HG02840 (cell line): Measurements from ENCODE around the gene SOX12.
"Not testable (repeated sequence)": the region's sequence is repeated elsewhere in the genome, so short reads cannot be mapped to it uniquely, and the experiment has no call there.

ENCODE experiments used
- ATAC-seq: cut with Tn5 transposase; IDR thresholded peaks from one replicate; pipeline ENCODE4 v1.9.1; 2021; ENCODE audit warnings: mild to moderate bottlenecking, moderate library complexity, moderate number of reproducible peaks; ENCODE audit not compliant: unreplicated experiment, low FRiP score

SOX12 gene

DNA sequence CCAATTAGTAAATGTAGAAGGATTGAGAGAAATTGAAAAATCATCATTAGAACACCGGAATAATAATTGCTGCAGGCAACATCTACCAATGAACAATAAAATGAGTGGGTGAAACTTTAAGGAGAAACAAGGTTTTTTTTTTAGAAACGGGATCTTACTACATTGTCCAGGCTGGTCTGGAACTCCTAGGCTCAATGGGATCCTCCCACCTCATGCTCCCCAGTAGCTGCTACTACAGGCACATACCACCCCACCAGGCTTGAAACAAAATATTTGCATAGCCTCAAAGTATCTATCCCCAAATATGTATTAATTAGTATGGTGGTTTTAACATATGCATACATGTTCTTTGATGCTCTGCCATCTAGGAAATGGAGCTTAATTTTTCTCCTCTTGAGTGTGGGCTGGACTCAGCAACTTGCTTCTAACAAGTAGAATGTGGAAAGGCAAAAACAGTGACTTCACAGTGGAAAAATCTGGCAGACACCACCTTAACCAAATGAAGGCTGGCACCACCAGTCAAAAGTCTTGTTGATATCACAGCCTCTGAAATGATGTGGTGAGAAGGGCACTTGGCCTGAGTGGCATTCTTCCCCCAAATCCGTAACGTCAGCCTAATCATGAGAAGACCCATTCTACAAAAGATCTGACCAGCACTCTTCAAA lies 33.7 kb downstream of the SOX12 start:
- no peak for ATAC-seq

DNA sequence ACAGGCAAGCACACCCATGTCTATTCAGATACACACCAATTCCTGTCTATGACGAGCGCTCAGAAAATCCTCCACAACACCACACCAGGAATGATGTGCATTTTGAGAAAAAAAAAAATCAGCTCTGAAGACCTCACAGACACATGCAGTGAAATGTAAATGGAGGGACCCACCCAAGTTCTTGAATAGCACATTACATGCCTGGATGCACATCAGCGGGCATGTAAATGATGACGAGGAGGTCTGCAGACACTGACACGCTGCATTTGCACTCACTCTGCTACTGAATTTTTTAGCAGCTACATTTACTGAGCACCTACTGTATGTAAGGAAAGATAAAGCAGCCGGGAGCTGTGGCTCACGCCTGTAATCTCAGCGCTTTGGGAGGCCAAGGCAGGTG lies 36.2 kb downstream of the SOX12 start:
- no peak for ATAC-seq

DNA sequence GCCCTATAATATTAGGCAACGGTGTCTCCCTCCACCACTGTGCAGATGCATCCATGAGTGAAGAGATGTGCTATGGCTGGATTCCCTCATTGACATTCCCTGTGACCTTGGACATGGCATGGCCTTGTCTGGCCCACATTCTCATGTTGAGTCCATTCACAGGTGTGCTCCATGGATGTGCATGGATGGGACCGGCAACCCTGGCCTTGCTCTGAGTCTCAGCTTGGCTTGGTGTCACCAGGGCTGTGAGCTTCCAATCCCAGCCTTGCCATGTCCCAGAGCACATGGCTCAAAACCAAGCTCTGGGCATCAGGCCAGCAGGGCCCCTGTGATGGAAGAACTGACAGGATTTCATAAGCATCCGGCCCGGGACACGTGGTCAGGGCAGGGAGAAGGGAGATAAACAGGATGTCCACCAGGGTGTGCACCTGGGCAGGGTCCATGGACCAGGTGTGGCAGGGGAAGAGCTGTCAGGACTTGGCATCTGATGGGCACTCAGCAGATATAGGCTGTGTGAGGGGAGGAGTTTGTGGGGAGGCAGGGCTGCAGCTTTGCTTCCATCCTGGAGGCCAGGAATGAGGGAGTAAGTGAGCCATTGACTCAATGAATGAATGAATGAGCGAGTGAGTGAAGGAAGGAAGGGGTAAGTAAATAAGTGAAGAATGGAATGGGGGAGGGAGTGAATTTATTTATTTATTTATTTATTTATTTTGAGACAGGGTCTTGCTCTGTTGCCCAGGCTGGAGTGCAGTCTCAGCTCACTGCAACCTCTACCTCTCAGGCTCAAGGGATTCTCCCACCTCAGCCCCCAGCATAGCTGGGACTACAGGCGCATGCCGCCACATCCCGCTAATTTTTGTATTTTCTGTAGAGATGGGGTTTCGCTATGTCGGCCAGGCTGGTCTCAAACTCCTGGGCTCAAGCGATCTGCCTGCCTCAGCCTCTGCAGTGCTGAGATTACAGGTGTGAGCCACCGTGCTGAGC lies 37.2 kb downstream of the SOX12 start:
- no peak for ATAC-seq

DNA sequence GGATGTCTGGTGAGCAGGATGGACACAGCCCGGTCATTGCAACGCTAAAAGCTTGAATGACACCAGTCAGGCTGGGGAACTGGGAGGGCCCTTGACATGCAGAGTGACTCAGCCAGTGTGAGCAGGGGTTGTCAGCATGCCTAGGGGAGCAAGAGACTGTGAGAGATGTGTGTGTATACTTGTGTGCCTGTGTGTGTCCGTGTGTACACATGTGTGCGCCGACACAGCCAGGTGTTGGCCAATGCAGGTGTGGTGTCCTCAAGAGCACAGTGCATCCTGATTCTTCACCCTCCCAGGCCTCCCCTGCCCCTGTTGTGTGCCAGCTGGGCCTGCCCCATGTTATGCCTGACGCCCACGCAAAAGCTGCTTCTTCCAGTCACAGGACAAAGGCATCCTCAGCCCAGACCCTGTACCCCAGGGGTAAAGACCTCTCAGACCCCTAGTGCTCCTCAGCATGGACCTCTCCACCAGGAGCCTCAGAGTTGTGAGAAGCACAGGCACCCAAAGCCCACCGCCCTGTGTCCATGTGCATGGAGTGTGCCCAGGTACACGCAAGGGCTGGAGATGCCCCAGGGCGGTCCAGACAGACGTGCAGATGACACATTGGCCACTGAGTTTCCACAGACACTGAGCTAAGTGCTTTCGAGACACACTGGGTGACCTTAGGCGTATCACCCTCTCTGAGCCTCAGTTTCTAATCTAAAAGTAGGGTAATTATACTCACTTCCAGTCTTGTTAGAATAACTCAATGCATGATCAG lies 38.1 kb downstream of the SOX12 start:
- ATAC-seq: no peak

DNA sequence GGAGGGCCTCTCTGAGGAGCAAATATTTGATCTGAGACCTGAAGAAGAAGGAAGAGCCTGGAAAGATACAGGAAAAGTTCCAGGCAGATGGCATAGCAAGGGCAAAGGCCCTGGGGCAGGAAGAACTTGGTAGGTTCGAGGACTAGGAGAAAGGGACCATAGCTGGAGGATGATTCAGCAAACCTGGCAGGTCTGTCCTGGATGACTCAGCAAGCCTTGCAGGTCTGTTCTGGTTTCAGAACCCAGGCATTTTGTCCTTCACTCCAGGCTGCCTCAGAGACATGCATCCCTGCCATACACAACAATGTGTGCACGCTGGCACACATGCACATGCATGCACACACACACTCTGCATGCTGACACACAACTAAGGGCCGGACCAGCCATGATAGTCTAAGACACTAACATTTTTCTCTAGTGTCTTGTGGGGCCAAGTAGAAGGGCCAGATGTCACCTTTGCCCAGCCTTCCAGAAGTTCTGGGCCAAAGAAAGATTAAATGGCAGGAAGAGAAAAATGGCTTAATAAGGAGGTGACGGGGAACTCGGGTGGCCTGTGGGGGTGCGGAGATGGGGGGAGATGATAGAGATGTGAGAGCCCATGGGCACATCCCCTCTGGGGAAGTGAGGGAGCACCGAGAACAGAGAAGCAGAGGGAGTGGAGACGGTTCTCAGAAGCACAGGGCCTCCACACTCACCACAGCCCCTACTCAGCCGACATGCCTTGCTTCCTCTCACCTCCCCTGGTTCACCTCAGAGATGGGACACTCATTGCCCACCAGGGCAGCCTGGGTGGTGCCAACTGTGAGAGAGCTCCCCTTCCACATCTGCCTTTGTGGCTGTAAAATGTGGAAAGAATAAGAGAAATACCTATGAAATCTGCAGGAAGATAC lies 39.8 kb downstream of the SOX12 start:
- ATAC-seq: no peak

DNA sequence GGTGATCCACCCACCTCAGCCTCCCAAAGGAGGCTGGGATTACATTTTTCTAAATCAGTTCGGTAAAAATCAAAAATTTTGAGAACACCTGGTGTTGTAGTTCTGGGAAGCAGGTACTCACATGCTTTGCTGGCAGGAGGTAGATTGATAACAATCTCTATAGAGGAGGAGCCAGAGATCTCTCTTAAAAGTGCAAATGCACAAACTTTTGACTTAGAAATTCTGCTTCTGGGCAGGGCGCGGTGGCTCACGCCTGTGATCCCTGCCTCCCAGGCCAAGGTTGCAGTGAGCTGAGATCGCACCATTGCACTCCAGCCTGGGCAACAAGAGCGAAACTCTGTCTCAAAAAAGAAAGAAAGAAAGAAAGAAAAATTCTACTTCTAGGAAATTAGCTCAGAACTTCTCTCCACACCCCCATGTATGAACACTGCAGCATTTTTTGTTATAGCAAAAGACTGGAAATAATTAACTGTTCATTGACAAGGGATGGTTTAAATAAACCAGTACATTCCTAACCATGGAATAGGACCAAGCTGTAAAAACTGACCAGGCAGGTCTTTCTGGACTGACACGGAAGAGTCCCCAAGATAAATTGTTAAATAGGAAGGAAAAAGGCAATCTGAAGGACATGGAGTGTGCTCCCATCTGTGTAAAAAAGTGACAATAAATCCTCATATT lies 40.8 kb downstream of the SOX12 start:
- ATAC-seq: no peak

DNA sequence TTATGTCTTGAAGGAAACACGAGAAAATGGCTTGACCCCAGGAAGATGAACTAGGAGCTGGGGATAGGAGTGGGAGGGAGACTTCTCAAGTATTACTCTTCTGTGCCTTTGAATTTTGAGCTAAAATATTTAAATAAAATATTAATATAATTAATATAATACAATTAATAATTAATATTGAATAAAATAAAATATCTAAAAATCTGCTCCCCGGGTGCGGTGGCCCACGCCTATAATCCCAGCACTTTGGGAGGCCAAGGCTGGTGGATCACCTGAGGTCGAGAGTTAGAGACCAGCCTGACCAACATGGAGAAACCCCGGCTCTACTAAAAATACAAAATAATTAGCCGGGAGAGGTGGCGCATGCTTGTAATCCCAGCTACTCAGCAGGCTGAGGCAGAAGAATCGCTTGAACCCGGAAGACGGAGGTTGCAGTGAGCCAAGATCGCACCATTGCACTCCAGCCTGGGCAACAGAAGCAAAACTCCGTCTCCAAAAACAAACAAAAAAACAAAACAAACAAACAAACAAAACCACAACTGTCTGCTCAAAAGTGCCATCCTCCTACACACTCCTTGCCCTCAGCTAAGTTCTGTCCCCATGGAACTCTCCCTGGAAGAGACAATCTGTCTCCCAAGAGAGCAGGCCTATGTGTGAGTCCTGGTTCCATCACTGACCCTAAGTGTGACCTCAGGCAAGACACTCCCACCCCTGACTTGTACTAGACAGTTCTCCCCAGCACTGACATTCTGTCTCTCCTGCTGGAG lies 41.5 kb downstream of the SOX12 start:
- ATAC-seq: no peak

DNA sequence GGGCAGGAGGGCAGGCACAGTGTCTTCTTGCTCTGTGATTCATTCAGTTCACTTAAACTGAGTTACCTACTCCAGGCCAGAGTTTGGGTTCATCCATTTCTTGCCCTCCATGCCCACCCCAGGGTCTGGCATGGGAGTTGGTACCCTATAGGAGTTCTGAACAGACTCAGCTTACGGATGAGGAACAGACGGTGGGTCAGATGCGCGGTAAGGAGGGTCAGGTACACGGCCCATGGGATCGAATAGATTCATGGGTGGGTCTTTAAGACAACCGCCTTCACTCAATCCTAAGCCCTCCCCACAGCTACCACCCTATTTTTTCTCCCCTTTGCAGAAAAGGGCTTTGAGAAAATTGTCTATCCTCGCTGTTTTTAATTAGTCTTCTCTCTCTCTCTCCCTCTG lies 42.1 kb downstream of the SOX12 start:
- ATAC-seq: no peak

DNA sequence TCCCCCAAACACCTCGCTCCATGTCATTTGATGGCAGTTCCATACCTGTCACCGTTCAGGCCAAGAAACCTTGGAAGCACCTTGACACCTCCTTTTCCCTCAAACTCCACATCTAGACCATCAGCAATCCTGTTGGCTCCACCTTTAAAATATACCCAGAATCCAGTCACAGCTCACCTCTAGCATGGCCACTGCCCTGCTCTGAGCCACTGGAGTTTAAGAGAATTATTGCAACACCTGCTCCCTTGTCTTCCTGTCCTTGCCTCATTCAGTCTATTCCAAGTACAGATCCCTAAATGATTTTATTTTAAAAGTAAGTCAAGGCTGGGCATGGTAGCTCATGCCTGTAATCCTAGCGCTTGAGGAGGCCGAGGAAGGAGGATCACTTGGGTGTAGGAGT lies 43.6 kb downstream of the SOX12 start:
- ATAC-seq: no peak

DNA sequence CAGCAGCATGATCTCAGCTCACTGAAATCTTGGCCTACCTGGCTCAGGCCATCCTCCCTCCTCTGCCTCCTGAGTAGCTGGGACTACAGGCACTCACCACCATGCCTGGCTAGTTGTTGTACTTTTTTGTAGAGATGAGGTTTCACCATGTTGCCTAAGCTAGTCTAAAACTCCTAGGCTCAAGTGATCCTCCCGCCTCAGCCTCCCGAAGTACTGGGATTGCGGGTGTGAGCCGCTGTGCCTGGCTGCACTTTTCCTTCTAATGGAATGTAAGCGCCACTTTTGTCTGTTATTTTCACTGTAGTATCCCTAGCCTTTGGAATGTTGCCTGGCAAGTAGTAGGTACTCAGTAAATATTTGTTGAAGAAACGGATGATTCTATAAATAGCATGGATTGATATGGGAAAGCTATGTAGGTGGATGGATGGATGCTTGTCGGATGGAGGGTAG lies 44.8 kb downstream of the SOX12 start:
- no peak for ATAC-seq

DNA sequence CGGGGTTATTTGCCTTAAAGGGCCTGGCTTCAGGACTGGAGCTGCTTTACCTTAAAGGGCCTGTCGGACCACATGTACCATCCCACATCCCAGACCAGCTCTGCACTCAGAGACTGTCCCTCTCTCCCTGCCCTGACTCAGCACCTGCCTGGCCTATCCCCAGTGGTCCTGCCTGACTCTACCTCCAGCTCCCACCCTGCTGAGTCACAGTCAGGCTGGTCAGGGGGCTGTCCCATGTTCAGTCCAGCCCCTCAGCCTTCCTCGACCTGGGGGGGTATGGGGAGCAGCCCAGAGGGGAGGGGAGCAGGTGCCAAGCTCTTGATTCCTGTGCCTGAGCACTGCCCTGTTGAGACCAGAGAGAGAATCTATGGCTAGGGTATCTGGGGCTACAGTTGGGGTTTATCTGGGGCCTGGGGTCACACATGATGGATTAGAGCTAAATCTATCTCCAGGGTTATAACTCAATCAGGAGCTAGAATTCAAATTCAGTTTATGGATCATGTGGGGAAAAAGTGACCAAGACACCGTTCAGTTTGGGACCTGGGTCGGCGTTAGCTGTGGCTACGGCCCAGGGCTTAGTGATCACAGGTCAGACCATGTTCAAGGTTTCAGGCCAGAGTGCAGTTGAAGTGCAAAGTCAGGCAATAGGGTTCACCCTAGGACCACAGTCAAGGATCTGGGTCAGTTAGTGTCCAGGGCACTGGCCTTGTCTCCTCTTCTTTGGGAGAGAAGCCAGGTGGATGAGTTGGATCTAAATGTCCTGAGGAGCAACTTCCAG lies 45.8 kb downstream of the SOX12 start:
- ATAC-seq: no peak

DNA sequence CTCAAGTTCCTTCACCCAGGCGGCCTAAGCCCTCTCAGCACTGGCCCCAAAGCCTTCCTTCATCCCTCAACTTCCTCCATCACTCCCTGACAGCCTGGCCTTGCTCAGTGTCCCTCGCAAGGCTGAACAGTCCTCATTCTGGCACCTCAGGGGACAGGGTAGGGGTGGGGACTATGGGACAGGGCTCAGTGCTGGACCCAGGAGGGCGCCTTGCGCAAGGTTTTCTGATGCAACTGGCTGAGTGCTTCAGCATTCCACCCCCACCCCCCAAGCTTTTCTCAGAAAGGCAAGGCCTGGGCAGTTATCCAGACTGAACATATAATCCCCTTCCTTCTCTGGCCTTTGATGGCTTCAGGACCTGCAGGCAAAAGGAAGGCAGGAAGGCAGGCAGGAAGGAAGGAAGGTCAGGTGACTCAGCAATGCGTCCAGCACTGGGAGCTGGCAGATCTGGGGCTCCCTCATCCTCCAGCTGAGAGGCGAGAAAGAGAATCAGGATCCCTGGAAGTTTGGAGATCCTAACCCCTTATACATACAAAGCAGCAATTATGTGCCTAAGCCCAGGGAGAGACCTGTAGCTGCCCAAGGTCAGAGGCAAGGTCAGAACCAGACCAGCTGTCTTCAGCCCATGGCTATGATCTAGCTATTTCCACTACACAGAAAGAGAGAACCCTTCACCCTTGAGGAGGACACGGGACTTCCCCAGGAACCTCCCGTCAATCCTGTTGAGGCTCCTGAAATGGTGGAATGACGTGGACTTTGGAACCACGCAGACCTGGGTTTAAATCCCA lies 46.6 kb downstream of the SOX12 start:
- ATAC-seq: no peak

DNA sequence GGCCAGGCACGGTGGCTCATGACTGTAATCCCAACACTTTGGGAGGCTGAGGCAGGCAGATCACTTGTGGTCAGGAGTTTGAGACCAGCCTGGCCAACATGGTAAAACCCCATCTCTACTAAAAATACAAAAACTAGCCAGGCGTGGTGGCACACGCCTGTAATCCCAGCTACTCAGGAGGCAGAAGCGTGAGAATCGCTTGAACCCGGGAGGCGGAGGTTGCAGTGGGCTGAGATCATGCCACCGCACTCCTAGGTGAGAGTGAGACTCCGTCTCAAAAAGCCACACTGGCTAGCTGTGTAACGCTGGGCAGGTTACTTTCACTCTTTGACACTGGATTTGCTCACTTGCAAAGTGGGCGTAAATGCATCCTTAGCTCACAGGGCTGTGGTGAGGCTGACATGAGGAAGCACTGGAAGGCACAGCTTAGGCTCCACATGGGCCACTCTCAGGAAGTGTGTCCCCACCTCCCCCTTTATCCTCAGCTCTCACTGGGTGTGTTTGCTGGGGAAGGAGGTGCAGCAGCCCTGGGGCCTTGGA lies 47.3 kb downstream of the SOX12 start:
- not testable (repeated sequence) for ATAC-seq

DNA sequence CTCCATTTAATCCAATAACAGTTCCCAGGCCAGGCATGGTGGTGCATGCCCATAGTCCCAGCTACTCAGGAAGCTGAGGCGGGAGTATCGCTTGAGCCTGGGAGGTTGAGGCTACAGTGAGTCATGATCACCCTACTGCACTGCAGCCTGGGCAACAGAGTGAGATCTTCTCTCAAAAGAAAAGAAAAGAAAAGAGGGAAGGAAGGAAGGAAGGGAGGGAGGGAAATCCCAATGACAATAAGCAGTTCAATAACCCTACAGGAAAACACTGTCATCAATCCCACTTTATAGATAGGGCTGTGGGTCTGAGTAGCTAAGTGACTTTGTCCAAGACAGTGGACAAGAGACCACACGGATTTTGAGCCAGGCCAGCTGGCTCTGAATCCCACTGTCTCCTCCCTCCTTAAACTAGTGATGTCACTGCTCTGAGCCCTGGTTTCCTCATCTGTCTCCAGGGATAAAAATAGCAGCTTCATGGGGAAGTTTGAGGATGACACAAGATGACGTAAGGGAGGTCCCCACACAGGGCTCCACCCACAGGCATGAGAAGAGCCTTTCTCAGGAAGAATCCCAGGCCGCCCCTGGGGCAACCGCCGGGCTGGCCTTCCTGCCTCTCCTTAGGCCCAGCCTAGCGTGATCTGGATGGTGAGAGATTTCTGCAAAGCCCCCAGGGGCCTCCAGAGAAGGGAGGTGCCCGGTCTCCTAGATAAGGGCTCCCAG lies 48.0 kb downstream of the SOX12 start:
- ATAC-seq: no peak

DNA sequence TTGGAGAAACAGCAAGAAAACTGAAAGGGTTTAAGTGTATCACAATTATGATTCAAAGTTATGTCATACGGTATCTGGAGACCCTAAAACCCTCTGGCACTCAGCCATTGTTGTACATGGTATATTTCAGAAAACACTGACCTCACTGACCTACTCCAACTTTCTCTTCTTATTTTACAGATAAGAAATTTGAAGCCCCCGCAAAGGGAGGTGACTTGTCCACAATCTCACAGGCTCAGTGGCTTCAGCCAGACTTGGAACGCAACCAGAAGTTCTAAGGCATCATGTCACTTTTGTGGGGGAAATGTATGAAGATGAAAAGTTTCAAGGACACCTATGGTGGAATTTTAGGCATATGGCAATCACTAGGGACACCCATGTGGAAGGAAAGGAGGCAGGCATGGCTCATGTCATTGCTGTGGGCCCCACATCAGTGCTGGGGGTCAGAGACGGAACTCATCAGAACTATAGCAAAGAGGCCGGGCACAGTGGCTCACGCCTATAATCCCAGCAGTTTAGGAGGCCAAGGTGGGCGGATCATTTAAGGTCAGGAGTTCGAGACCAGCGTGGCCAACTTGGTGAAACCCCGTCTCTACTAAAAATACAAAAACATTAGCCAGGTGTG lies 50.0 kb downstream of the SOX12 start:
- no peak for ATAC-seq

DNA sequence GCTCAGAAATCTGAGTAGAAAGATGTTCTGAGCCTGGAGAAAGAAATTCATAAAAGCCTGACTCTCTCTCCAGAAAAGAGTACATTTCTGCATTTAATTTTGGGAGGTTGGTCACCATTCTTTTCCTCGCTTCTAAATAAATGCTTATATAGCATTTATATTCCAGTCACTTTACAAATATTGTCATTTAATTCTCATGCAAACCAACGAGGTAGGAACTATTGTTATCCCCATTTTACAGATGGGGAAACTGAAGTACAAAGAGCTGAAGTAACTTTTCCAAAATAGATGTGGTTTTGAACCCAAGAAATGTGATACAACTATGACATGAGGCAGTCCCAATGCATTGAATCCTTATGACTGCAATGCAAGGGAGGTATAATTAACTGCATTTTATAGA lies 50.7 kb downstream of the SOX12 start:
- ATAC-seq: no peak
